ENCODE measurements around the gene UTF1. TPM values are rescaled to one million over a fixed set of nuclear protein-coding genes. Genes with fewer than 3 reads are reported as not detected.
"Not testable (repeated sequence)": the region's sequence is repeated elsewhere in the genome, so short reads cannot be mapped to it uniquely, and the experiment has no call there.

Gene UTF1
- total RNA-seq, 2 donors from 2014 or later, result not detected

- H3K27ac ChIP-seq, result no peak overlapping the region
- no peaks in the 10 kb centered on the region for H3K9me3 ChIP-seq
- DNase-seq (ENCODE audit: low spot score) (no peak), ATAC-seq (ENCODE audit: insufficient number of reproducible peaks, low FRiP score, low read depth) (no peak)
- no peaks in the 10 kb centered on the region for H3K36me3 ChIP-seq
- no peaks in the 10 kb centered on the region for H3K27me3 ChIP-seq (replicated peaks; ENCODE audit: insufficient read depth)
- peak overlapping the region; percentile 49 for H3K4me3 ChIP-seq
- no peaks in the 10 kb centered on the region for H3K4me1 ChIP-seq (ENCODE audit: control insufficient read depth in 1 of 2, low read depth in 2 of 2)
- TF ChIP-seq CTCF (IDR thresholded peaks at IDR 0.05), result no peak
Observed at GRCh38 chr10:133230387-133231195, 574 bp downstream of the UTF1 start.

GRCh38 chr10:133231244-133231945 is 1.4 kb downstream of the UTF1 start:
- H3K27ac ChIP-seq, result no peak overlapping the region
- no peak for TF ChIP-seq CTCF (IDR thresholded peaks at IDR 0.05)
- no peaks in the 10 kb centered on the region for H3K27me3 ChIP-seq (replicated peaks; ENCODE audit: insufficient read depth)
- H3K9me3 ChIP-seq, result no peaks in the 10 kb centered on the region
- no peak for DNase-seq (ENCODE audit: low spot score)
- ATAC-seq (ENCODE audit: insufficient number of reproducible peaks, low FRiP score, low read depth), result no peak
- peaks cover 0 to under 1% of the 10 kb centered on the region in 2 donors for H3K4me1 ChIP-seq (ENCODE audit: control insufficient read depth in 1 of 2, low read depth in 2 of 2)
- no peaks in the 10 kb centered on the region for H3K36me3 ChIP-seq
- no peak overlapping the region for H3K4me3 ChIP-seq

GRCh38 chr10:133231946-133232574 is 2.0 kb downstream of the UTF1 start:
- no peaks in the 10 kb centered on the region for H3K27me3 ChIP-seq (replicated peaks; ENCODE audit: insufficient read depth)
- TF ChIP-seq CTCF (IDR thresholded peaks at IDR 0.05), result no peak

GRCh38 chr10:133234796-133235195 is 4.8 kb downstream of the UTF1 start:
- H3K4me1 ChIP-seq (ENCODE audit: control insufficient read depth in 1 of 2, low read depth in 2 of 2), result peaks cover 0 to 18% of the 10 kb centered on the region in 2 donors
- H3K27me3 ChIP-seq (replicated peaks; ENCODE audit: insufficient read depth); H3K9me3 ChIP-seq; DNase-seq (ENCODE audit: low spot score); H3K27ac ChIP-seq; H3K36me3 ChIP-seq; ATAC-seq (ENCODE audit: insufficient number of reproducible peaks, low FRiP score, low read depth): not testable (repeated sequence)
- peak overlapping the region; percentile 52 for H3K4me3 ChIP-seq

More at GRCh38 chr10:133231946-133232574, 2.0 kb downstream of the UTF1 start:
- Histone ChIP-seq H3K36me3 (no peaks in the 10 kb centered on the region), H3K4me3 (no peak overlapping the region), H3K27ac (no peak overlapping the region), H3K4me1 (ENCODE audit: control insufficient read depth in 1 of 2, low read depth in 2 of 2) (peaks cover 0 to 6% of the 10 kb centered on the region in 2 donors), H3K9me3 (no peaks in the 10 kb centered on the region)
- ATAC-seq (ENCODE audit: insufficient number of reproducible peaks, low FRiP score, low read depth) (no peak), DNase-seq (ENCODE audit: low spot score) (no peak)

GRCh38 chr10:133235265-133235855 is 5.3 kb downstream of the UTF1 start:
- Histone ChIP-seq H3K27ac (peak overlapping the region in 1 of 2 donors; percentile 52), H3K36me3 (no peaks in the 10 kb centered on the region), H3K4me1 (ENCODE audit: control insufficient read depth in 1 of 2, low read depth in 2 of 2) (peaks cover 0 to 18% of the 10 kb centered on the region in 2 donors), H3K27me3 (replicated peaks; ENCODE audit: insufficient read depth) (no peaks in the 10 kb centered on the region), H3K9me3 (no peaks in the 10 kb centered on the region), H3K4me3 (peak overlapping the region; percentile 52)
- DNase-seq (ENCODE audit: low spot score) (no peak), ATAC-seq (ENCODE audit: insufficient number of reproducible peaks, low FRiP score, low read depth) (no peak)
- TF ChIP-seq CTCF (IDR thresholded peaks at IDR 0.05), result no peak

Measured in thoracic aorta (tissue), 2 donors.